GM19351 (cell line): ENCODE data around the gene GNAI2.
"Not testable (repeated sequence)": the region's sequence is repeated elsewhere in the genome, so short reads cannot be mapped to it uniquely, and the experiment has no call there.

Source experiments
- ATAC-seq: cut with Tn5 transposase; IDR thresholded peaks from one replicate; pipeline ENCODE4 v1.9.1; 2021; ENCODE audit warnings: mild to moderate bottlenecking, moderate library complexity; ENCODE audit not compliant: unreplicated experiment

The GNAI2 gene

GRCh38 chr3:50275141-50275995 is 39.4 kb downstream of the GNAI2 start:
- ATAC-seq = no peak

- ATAC-seq = no peak
These were observed 40.2 kb downstream of the GNAI2 start for GRCh38 chr3:50275996-50276761.

- ATAC-seq = no peak
These were observed 40.7 kb downstream of the GNAI2 start for GRCh38 chr3:50276762-50277101.

- no peak for ATAC-seq
These were observed 42.3 kb downstream of the GNAI2 start for GRCh38 chr3:50278123-50278879.

GRCh38 chr3:50278880-50279224 is 42.8 kb downstream of the GNAI2 start, which contains the start of gene LSMEM2:
TSS of gene LSMEM2 (plus strand) at chr3:50279087. CDS start at chr3:50279114, 27 bp downstream.
- no peak for ATAC-seq

- ATAC-seq = no peak
These were observed 43.4 kb downstream of the GNAI2 start for GRCh38 chr3:50279255-50280016.

- ATAC-seq = not testable (repeated sequence)
These were observed 48.1 kb downstream of the GNAI2 start for GRCh38 chr3:50284121-50284520.

GRCh38 chr3:50286322-50287227 is 50.6 kb downstream of the GNAI2 start:
- ATAC-seq = no peak

GRCh38 chr3:50287262-50287661 is 51.3 kb downstream of the GNAI2 start:
- ATAC-seq = no peak

GRCh38 chr3:50288387-50289007 is 52.5 kb downstream of the GNAI2 start:
- no peak for ATAC-seq

GRCh38 chr3:50289130-50289529 is 53.1 kb downstream of the GNAI2 start:
- no peak for ATAC-seq

- no peak for ATAC-seq
These were observed 54.2 kb downstream of the GNAI2 start for GRCh38 chr3:50290161-50290641.

- peak; percentile 96 for ATAC-seq
These were observed 56.4 kb downstream of the GNAI2 start, which contains the start of gene IFRD2 for GRCh38 chr3:50292159-50293078. TSS of gene IFRD2 (minus strand) at chr3:50292429. CDS start at chr3:50292274, 155 bp downstream.

- no peak for ATAC-seq
These were observed 57.2 kb downstream of the GNAI2 start for GRCh38 chr3:50293079-50293801.

- no peak for ATAC-seq
These were observed 58.1 kb downstream of the GNAI2 start for GRCh38 chr3:50294089-50294488.

- no peak for ATAC-seq
These were observed 58.7 kb downstream of the GNAI2 start for GRCh38 chr3:50294492-50295403.
